GM18858 (cell line): Measurements from ENCODE around the gene CLBA1.

Experiments used
- ATAC-seq: cut with Tn5 transposase; IDR thresholded peaks from one replicate; pipeline ENCODE4 v1.9.1; 2021; ENCODE audit not compliant: unreplicated experiment

The CLBA1 gene

GRCh38 chr14:105043641-105044040, 58.1 kb downstream of the CLBA1 start:
- no peak for ATAC-seq
